BJ (cell line): ENCODE measurements around the gene SFXN4. TPM values are rescaled to one million over a fixed set of nuclear protein-coding genes. Genes with fewer than 3 reads are reported as not detected.

ENCODE experiments used
- CTCF ChIA-PET: fragments of 350-600 bp; formaldehyde crosslinking; extraction: SDS; loops from one replicate; lab custom pipeline; 2021; ENCODE audit warnings: antibody characterized with exemption, inconsistent platforms; lab: Yijun Ruan, JAX
- POLR2A ChIA-PET: fragments of 300-600 bp; sonication (Branson Sonifier 250); formaldehyde crosslinking; extraction: SDS; loops from one replicate; lab custom pipeline; 2021; ENCODE audit warnings: antibody characterized with exemption; lab: Charles Lee
- DNase-seq: peaks from one replicate; pipeline ENCODE4 v3.0.0-alpha.2; 2011; ENCODE audit warnings: low read depth
- H3K27me3 ChIP-seq: 2 replicates; pipeline ENCODE4 v1.6.0; 2011; ENCODE audit warnings: low read length; ENCODE audit not compliant: control insufficient read depth, insufficient read depth
- H3K36me3 ChIP-seq: 2 replicates; pipeline ENCODE4 v1.5.1; 2011; ENCODE audit warnings: low read length; ENCODE audit not compliant: control insufficient read depth, insufficient read depth
- H3K4me3 ChIP-seq: 2 replicates; pipeline ENCODE4 v1.5.1; 2011; ENCODE audit warnings: low read depth, mild to moderate bottlenecking, control low read depth, low read length
- CTCF ChIP-seq: IDR thresholded peaks from 2 replicates; pipeline ENCODE4 v1.5.1; 2011; ENCODE audit warnings: low read depth, mild to moderate bottlenecking, control low read depth, inconsistent platforms, low read length, moderate library complexity; ENCODE audit not compliant: insufficient read depth
- polyA plus RNA-seq: library from polyadenylated mRNA; depleted of rRNA; stranded (reverse); fragments of >200 nt; gene quantifications from 2 replicates; pipeline ENCODE4 v1.2.3, GENCODE V29; 2011

SFXN4 gene
- polyA plus RNA-seq, 1 experiment, result 9.6 TPM

GRCh38 chr10:119125942-119126341, 39.6 kb downstream of the SFXN4 start:
- Histone ChIP-seq H3K27me3 (no peaks in the 10 kb centered on the region), H3K36me3 (peaks cover 14% of the 10 kb centered on the region), H3K4me3 (no peak overlapping the region)
- ChIA-PET CTCF (no interaction called here), POLR2A (no interaction called here)
- no peak for DNase-seq
- no peak for TF ChIP-seq CTCF

GRCh38 chr10:119120875-119121274, 44.6 kb downstream of the SFXN4 start:
- H3K36me3 ChIP-seq, result peaks cover 6% of the 10 kb centered on the region
- ChIA-PET POLR2A (no interaction called here), CTCF (no interaction called here)
- H3K27me3 ChIP-seq, result no peaks in the 10 kb centered on the region
- DNase-seq, result no peak
- H3K4me3 ChIP-seq, result no peak overlapping the region
- no peak for TF ChIP-seq CTCF

DNA sequence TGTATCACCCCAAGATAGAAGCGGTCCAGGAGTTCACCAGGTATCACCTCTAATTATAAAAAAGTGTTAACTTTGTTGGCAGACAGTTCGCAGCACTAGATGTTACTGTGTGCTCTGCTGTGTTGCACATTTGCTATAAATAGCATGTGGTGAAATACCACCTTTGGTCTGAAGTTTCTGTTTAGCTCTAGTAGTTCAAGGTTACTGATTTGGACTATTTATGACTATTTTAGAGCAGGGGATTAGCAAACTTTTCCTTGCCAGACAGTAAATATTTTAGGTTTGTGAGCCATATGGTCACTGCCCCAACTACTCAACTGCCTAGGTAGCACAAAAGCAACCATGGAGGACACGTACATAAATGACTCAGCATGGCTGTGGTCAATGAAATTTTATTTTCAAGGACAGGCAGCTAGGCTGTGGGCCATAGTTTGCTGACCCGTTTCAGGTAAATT, 45.1 kb downstream of the SFXN4 start:
- ChIA-PET POLR2A (interaction anchor here (0.5 kb wide), 1 partner anchor 22 kb away, joined by 18 read pairs; no protein-coding TSS in a partner anchor), CTCF (no interaction called here)
- Histone ChIP-seq H3K4me3 (no peak overlapping the region), H3K27me3 (no peaks in the 10 kb centered on the region), H3K36me3 (peaks cover 6% of the 10 kb centered on the region)
- peak; percentile 52 for DNase-seq
- no peak for TF ChIP-seq CTCF

- H3K36me3 ChIP-seq, result peaks cover 6% of the 10 kb centered on the region
- H3K27me3 ChIP-seq, result no peaks in the 10 kb centered on the region
- POLR2A ChIA-PET, result no interaction called here
- no peak for TF ChIP-seq CTCF
- CTCF ChIA-PET, result interaction anchor here (0.6 kb wide), 1 partner anchor 419 kb away, joined by 4 read pairs; no protein-coding TSS in a partner anchor
- no peak overlapping the region for H3K4me3 ChIP-seq
- DNase-seq, result no peak
These were observed 46.1 kb downstream of the SFXN4 start for GRCh38 chr10:119119400-119119799.

DNA sequence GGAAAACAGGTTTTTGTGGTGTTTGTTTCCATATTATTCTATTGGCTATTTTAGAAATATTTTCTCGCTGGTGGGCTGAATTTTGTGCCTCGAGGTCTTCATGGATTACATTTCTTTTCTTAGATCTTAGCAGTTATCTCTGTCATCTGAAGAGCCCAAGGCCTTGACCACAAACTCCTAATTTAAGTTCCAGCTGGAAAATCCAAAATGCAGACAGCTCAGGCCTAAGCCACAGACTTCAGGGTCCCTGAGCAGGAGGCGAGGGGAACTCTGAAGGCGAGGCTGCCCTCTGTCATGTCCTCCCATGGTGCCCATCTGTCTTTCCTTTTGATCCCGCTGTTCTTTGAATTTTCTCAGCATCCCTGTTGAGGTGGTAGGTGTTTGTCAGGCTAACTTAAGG, 47.3 kb downstream of the SFXN4 start:
- no peak for DNase-seq
- POLR2A ChIA-PET, result no interaction called here
- CTCF ChIA-PET, result no interaction called here
- Histone ChIP-seq H3K4me3 (no peak overlapping the region), H3K36me3 (peaks cover 6% of the 10 kb centered on the region), H3K27me3 (no peaks in the 10 kb centered on the region)
- no peak for TF ChIP-seq CTCF
